ENCODE measurements around the gene TMEM17.
"Not testable (repeated sequence)": the region's sequence is repeated elsewhere in the genome, so short reads cannot be mapped to it uniquely, and the experiment has no call there.

Gene TMEM17

GRCh38 chr2:62505750-62506420 is at the start of gene TMEM17:
TSS of gene TMEM17 (minus strand) at chr2:62506195. CDS start at chr2:62506129, 66 bp downstream.
- DNase-seq (ENCODE audit: low read depth), result no peak

DNA sequence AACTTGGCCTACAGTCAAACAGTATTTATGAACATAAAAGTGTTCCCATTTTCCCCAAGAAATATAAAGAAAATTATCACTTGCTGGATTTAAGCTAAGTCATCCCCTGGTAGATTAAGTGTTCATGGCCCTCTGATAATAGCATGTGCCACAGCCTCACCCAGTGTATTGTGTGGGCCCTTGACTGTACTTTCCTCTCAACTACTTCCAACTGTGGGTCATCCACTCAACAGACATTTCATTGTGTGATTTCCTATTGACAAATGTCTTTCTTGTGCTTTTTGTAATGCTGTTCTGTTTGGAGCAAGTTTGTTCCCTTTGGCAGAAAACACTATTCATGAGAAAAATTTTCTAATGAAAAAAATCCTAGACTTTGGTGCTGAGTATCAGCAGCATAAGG is 48.4 kb upstream of the TMEM17 start:
- DNase-seq (ENCODE audit: low read depth), result no peak

DNA sequence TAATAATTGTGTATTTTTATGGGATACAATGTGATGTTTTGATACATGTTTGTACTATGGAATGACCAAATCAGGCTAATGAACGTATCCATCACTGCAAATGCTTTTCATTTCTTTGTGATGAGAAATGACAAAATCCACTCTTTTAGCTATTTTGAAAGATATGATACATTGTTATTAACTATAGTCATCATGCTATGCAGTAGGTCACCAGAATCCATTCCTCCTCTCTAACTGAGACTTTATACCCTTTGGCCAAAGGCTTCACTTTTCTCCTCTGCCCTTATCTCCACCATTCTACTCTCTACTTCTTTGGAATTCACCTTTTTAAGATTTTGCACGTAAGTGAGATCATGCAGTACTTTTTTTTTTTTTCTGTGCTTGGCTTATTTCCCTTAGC is 44.5 kb upstream of the TMEM17 start:
- DNase-seq (ENCODE audit: low read depth), result no peak

GRCh38 chr2:62547854-62548253 is 41.9 kb upstream of the TMEM17 start:
- DNase-seq (ENCODE audit: low read depth), result no peak

DNA sequence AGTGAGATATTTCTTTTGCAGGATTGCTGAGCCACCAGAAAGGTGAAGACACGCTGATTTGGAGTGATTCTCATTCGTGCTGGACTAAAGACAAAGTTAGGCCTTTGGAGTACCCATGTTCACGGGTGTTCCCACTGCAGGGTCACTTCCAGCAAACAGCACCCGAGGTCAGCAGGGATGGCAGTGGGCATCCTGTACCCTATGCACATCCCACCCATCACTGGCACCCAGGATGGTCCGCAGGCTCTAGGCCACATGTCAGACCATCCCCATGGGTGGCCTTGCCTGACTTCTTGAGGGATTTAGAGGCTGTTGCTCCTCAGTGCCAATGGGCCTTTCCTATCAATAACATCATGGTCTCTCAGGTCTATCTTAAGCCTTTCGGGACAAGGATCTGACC is 39.3 kb upstream of the TMEM17 start:
- DNase-seq (ENCODE audit: low read depth), result no peak

DNA sequence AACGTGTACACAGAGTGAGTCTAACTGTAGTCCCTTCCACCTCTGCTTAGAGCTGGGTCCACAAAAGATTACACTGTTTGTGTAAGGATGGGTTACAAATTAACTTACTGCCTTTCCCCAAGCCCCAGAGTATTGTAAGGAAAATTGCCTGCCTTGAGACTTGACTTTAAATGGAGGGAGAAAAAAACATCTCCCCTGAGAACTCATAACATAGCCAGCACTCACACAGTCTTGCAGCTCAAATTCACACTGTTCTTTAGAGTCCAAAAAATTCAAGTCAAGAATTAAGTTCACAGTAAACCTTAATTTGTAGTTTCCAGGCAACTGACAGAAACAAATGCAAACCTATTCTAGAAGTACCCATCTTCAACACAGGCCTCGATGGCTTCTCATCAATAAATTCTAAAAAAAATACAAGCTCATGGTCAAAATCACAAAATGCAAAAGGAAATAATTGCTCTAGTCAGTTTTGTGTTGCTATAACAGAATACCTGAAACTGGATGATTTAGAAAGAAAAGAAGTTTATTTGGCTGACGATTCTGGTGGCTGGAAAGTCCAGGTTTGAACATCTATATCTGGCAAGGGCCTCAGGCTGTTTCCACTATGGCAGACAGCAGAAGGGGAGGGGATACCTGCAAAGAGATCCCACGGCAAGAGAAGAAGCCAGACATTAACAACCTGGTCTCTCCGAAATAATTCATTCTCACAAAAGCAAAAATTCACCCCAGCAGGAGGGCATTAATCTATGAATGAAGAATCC is 34.6 kb upstream of the TMEM17 start:
- no peak for DNase-seq (ENCODE audit: low read depth)

DNA sequence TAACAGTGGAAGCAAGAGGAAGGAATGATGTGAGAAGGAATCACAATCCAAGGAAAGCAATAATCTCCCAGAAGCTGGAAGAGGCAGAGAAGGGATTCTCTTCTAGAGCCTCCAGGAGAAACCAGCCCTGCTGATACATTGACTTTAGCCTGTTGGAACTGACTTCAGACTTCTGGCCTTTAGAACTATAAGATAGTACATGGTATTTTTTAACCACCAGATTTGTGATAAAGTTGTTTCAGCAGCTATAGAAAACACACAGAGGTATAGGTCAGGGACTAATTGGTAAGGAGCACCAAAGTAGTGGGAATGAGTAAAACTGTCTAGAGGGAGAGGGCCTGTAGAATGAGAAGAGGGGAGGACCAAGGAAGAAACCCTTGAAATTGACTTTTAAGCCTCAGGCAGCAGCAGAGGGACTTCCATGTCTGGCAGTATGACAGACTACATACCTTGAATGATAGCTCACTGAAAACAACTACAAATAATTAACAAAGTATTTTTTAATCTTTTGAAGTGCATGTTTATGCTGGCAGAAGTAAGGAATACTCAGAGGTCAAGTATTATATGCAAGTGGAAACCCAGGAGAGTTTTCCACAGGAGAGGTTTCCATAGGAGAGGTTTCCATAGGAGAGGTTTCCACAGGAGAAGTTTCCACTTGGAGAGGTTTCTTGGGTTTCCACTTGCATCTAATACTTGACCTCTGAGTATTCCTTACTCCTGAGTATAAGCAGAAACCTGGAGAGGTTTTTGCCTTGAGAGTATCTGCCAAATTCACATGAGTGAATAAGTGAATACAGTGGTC is 33.8 kb upstream of the TMEM17 start:
- no peak for DNase-seq (ENCODE audit: low read depth)

DNA sequence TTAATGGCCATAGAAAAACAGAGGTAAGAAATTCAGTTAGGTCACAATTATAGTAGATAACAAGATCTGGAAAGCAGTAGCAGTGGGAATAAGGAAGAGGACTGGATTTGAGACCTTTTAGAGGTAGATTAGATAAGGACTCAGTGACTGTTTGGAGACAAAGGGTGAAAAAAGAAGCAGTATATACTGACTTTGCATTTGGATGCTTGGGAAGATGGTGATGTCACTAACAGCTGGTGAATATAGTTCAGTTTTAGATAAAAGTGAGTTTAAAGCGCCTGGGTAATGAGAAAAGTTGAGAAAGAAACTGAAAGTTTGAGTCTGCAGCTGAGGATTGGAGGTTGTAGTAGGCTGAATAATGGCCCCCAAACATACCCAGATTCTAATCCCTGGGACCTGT is 32.8 kb upstream of the TMEM17 start:
- no peak for DNase-seq (ENCODE audit: low read depth)

DNA sequence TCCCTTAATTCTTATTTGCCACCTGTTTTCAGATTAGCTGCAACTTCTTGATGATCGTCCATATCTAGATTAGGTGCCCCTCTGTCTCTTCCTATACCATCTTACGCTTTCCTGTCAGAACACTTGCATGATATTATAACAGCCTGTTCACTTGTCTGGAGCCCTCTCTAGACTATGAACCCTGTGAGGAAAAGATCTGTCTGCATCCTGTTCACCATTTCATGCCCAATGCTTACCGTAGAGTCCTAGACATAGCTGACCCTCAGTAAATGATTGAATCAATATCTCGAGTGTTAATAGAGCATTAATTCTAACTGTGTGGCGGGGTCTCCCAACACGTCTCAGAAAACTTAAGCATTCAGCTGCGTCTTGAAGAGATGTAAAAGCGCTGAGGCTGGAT is 31.8 kb upstream of the TMEM17 start:
- no peak for DNase-seq (ENCODE audit: low read depth)

DNA sequence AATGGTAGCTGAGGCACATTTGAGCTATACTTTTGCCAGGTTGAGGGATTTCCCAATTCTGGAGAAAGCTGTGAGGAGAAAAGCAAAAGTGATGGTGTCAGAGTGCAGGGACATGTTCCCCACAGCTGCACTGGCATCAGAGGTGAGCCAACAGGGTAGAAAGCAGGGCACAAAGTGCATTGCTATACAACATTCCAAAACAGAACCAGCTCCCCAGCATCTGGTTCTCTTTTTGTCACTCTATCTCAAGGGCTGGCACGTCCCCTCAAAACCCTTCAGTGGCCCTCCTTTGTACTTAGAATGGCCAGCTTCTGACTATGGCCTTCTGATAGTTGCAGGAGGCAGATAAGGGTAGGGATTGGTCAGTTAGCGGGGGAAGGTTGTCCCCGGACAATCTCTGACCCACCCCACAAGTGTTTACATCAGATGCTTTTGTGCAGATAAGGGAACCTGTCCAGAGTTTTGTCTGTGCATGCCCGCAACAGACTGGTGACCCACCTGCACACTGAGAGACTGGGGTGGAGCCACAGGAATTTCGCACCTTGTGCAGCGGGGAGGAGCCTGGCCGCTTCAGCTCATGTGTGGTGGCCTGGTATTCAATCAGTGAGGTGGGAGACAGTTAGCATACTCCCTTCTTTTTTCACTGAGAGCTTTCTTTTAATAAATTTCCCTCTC is 31.0 kb upstream of the TMEM17 start:
- no peak for DNase-seq (ENCODE audit: low read depth)

DNA sequence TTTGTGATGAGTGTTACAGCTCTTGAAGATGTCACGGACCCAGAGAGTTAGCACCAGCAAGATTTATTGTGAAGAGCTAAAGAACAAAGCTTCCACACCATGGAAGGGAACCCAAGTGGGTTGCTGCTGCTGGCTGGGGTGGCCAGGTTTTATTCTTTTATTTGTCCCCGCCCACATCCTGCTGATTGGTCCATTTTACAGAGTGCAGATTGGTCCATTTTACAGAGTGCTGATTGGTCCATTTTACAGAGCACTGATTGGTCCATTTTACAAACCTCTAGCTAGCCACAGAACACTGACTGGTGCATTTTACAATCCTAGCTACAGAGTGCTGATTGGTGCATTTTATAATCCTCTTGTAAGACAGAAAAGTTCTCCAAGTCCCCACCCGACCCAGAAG is 29.5 kb upstream of the TMEM17 start:
- DNase-seq (ENCODE audit: low read depth), result not testable (repeated sequence)

DNA sequence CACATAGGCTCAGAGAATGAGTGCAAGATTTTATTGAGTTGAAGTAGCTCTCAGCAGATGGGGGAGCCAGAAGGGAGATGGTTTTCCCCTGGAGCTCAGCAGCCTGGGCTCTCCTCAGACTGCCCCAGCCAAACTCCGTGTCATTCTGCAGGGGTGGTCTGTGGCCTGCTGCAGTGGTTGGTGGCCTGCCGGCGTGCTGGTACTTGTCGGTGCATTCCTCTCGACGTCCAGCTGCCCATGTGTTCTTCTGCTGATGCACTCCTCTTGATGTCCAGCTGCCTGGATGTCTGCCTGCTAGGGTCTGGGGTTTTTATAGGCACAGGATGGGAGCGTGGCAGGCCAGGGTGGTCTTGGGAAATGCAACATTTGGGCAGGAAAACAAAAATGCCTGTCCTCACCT is 25.6 kb upstream of the TMEM17 start:
- DNase-seq (ENCODE audit: low read depth), result no peak

DNA sequence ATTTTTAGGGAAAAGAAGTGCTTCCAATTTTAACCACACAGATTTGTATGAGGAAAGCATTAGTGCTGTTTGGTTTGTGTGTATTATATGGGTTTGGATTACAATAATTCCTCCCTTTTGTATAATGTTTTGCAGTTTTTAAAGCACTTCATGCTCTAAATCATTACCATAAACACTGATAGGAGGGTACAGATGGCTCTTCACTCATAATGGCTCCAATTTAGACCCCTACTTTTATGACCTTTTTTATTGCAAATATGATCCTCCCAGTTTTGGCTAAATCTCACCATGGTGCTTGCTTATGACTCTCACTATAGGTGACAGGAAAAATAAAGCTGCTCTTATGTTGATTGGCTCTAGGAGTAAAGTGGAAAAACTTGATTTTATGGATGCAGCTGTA is 23.8 kb upstream of the TMEM17 start:
- no peak for DNase-seq (ENCODE audit: low read depth)

DNA sequence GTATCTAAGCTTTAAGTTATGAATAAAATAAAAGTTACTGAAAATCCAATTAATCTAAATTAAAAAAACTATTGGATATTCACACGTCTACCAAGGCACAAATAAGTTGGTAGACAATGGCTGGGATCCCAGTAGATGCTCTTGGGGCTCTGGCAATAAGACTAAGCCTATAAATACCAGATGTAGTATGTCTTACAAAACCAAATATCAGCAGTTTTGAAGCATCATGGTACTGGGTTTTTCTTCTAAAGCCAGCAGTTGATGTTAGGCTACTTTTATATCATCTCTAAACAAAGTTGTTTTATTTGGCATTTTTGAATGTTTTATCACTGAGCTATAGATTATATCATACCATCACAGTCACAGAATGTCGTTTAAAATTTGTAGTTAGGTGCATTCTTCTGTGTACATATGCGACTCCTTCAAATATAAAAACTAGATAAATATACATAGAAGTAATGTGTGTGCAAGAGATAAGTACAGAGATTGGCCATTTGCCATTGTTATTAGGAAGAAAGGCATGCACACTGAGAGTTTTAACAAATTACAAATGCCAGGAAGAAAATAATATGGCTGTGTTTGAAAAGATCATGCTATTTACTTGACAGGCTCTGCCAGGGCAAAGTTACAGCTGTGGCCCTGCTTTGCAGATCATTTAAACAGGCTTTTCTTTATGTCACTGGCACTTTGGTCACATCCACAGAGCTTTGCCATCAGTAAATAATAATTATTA is 21.6 kb upstream of the TMEM17 start:
- no peak for DNase-seq (ENCODE audit: low read depth)

DNA sequence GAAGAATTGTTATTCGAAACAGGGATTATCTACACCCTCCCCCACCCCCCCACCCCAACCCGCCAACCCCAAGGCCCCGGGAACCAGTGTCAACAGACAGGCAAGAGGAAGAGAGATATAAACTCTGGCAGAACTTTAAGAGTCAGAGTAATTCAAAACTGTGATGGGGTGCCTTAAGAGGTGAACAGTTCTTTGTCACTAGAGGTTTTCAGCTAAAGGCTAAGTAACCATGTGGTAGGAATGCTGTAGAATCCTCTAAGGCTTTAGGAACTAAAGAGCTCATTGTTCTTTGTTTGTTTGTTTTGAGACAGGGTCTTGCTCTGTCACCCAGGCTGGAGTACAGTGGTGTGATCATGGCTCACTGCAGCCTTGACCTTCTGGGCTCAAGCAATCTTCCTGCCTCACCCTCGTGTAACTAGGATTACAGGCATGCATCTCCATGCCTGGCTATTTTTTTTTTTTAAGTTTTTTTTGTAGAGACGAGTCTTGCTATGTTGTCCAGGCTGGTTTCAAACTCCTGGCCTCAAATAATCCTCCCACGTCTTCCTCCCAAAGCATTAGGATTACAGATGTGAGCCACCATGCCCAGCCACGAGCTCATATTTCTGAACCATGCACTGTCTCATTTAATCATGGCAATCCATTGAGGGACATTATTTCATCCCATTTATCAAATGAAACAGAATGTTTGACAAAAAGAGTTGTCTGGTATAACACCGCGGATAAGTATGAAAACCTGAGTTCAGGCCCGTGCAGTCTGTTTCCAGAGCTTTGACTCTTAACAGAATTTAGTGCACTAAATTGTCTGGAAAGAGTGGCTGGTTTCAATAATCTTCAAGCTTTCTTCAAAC is 20.8 kb upstream of the TMEM17 start:
- no peak for DNase-seq (ENCODE audit: low read depth)

DNA sequence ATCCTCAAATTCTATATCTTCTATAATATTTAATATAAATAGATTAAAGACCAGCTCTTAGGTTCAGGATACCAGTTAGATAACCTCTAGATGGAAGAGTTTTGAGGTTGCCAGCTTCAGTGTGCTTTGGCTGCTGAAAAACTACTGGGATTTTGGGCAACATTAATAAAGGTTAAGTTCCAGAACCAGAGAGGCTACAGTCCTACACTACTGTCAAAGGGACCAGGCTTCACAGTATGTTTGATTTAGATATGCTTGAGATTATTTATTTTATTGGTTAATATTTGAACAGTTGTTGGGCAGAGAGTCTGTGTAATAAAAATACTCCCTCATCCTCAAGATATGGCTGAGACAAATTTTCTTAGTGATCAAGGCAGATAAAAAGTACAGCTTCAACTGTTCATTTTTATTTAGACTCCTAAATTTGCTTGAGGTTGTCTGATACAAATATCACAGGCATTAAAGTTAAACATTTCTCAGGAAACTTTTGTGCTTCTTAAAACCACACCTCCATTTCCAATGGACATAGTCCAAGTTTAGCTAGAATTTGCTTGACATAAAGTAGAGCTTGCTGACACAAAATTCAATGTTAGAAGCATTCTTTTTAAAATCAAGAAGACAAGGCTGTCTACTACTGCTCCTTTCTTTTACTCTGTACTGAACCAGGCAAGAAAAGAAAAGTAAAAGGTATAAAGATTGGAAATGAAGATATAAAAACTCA is 19.7 kb upstream of the TMEM17 start:
- DNase-seq (ENCODE audit: low read depth), result no peak

- DNase-seq (ENCODE audit: low read depth), result no peak
Observed at GRCh38 chr2:62524293-62524941, 18.4 kb upstream of the TMEM17 start.

GRCh38 chr2:62521061-62521460 is 15.1 kb upstream of the TMEM17 start:
- not testable (repeated sequence) for DNase-seq (ENCODE audit: low read depth)

DNA sequence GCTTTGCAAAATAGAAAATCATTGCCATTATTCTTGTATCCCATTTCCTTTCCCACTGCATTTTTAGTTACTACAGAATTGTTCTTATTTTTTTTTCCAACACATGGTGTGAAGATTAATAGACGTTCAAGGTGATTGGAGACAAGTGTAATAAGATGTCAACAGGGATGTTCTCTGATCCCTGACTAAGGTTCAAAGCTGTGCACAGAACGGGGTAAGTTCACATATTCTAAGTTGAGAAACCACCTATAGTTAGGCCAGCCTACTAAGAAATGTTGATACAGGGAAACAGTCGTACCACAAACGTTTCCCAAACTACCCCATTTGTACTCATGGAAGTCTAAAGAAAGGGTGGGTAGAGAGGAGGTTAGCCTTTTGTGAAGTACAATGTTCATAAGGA is 6.4 kb upstream of the TMEM17 start:
- no peak for DNase-seq (ENCODE audit: low read depth)

DNA sequence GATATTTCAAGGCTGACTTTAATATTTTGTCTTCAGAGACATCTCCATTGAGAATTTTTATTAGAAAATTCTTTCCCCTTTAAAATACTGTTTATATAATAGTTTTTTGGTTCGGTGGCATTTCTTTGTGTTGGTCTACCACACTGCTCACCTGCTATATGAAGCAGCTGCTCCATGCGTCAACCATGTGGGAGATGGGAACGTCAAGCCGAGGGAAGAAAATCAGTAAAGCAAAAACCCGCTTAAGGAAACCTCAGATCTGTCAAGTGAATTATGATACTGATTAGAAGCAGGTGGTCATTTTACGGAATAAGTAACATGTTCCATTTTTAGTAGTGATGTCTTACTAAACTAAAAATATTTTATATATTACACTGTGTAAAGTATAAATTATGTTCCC is 5.6 kb upstream of the TMEM17 start:
- DNase-seq (ENCODE audit: low read depth), result no peak
